DOHH2 (cell line): ENCODE results near the gene RPTOR.

Experiments used
- CTCF ChIP-seq: fragments of 200-600 bp; sonication (generic); IDR thresholded peaks from one replicate; pipeline ENCODE4 v1.5.1; 2014; ENCODE audit warnings: antibody characterized with exemption, mild to moderate bottlenecking, low read depth, low read length; ENCODE audit not compliant: poor library complexity, severe bottlenecking
- EZH2phosphoT487 ChIP-seq: fragments of 200-600 bp; sonication (generic); IDR thresholded peaks from 2 replicates; pipeline ENCODE4 v1.6.1; 2017; ENCODE audit warnings: borderline replicate concordance, mild to moderate bottlenecking, antibody characterized with exemption, low read length, moderate library complexity, mixed read lengths

DNA sequence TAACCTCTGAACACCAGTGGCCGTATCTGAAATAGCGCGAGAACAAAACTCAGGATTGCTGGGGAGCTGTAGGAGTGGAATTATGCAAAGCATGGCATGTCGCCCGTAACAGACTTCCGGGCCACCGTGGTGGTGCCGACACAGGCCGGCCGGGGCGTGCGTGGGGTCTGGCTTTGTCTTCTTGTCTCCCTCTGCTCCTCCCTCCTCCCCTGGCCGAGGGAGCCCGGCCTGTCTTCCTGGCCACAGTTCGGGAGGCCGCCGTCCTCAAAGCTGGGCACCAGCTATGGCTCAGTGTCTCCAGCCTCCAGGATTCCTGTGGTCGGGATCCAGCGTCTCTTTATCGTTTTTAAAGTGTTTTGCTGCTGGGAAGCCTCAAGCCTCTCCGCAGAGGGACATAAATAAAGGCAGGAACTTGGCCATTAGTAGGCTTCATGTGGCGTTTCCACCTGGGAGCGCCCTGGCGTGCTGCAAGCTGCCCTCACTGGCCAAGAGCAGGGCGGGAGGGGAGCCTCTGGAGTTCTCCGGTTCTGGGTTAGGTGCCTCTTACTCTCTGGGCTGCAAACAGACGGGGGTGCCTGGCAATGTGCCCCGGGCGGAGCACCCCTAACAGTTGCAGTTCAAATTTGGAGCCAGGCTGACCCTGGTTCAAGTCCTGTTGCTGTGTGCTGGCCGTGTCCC is 46.3 kb upstream of the RPTOR start:
- TF ChIP-seq CTCF (no peak), EZH2phosphoT487 (no peak)
